Astrocyte (in vitro differentiated cells and primary cell): ENCODE measurements around the gene FBXL14. TPM values are rescaled to one million over a fixed set of nuclear protein-coding genes. Genes with fewer than 3 reads are reported as not detected.

Experiments
- DNase-seq: peaks from one replicate; pipeline ENCODE4 v3.0.0-alpha.2; 2010; ENCODE audit warnings: low read depth
- FAIRE-seq: peaks from 2 replicates; lab custom pipeline; 2011; peaks lifted over from hg19 to GRCh38; lab: Jason Lieb, UNC
- H2AFZ ChIP-seq: 2 replicates; pipeline ENCODE4 v1.6.0; 2012; ENCODE audit warnings: low read depth, low read length, inconsistent platforms
- H3K27ac ChIP-seq: 2 replicates; pipeline ENCODE4 v1.5.1; 2011; ENCODE audit warnings: low read depth, low read length, inconsistent platforms
- H3K27me3 ChIP-seq: 2 replicates; pipeline ENCODE4 v1.6.0; 2011; ENCODE audit warnings: low read length, inconsistent platforms; ENCODE audit not compliant: insufficient read depth
- H3K36me3 ChIP-seq: 2 replicates; pipeline ENCODE4 v1.5.1; 2011; ENCODE audit warnings: low read length, inconsistent platforms; ENCODE audit not compliant: insufficient read depth
- H3K4me1 ChIP-seq: 2 replicates; pipeline ENCODE4 v1.5.1; 2011; ENCODE audit warnings: low read length, inconsistent platforms; ENCODE audit not compliant: insufficient read depth
- H3K4me2 ChIP-seq: 2 replicates; pipeline ENCODE4 v1.6.0; 2012; ENCODE audit warnings: low read length, inconsistent platforms
- H3K4me3 ChIP-seq: 2 replicates; pipeline ENCODE4 v1.5.1; 2011; ENCODE audit warnings: low read depth, mild to moderate bottlenecking, low read length, inconsistent platforms; ENCODE audit not compliant: insufficient read depth
- H3K79me2 ChIP-seq: 2 replicates; pipeline ENCODE4 v1.6.0; 2012; ENCODE audit warnings: mild to moderate bottlenecking, low read length, inconsistent platforms; ENCODE audit not compliant: insufficient read depth
- H3K9ac ChIP-seq: 2 replicates; pipeline ENCODE4 v1.6.0; 2012; ENCODE audit warnings: mild to moderate bottlenecking, low read length, inconsistent platforms
- H3K9me3 ChIP-seq: 2 replicates; pipeline ENCODE4 v1.5.1; 2012; ENCODE audit warnings: low read depth, mild to moderate bottlenecking, low read length, inconsistent platforms; ENCODE audit not compliant: insufficient read depth
- H4K20me1 ChIP-seq: 2 replicates; pipeline ENCODE4 v1.6.0; 2012; ENCODE audit warnings: low read length, inconsistent platforms; ENCODE audit not compliant: insufficient read depth
- H3K27ac Mint-ChIP-seq: one replicate; pipeline ENCODE4 v1.8.0; 2021; ENCODE audit warnings: mild to moderate bottlenecking, mixed read lengths; ENCODE audit not compliant: unreplicated experiment
- H3K27me3 Mint-ChIP-seq: one replicate; pipeline ENCODE4 v1.8.0; 2021; ENCODE audit warnings: low read depth, mixed read lengths; ENCODE audit not compliant: unreplicated experiment
- H3K36me3 Mint-ChIP-seq: one replicate; pipeline ENCODE4 v1.8.0; 2021; ENCODE audit warnings: low read depth, mixed read lengths; ENCODE audit not compliant: unreplicated experiment
- H3K4me1 Mint-ChIP-seq: one replicate; pipeline ENCODE4 v1.8.0; 2021; ENCODE audit warnings: low read depth, mixed read lengths; ENCODE audit not compliant: unreplicated experiment
- H3K4me3 Mint-ChIP-seq: one replicate; pipeline ENCODE4 v1.8.0; 2021; ENCODE audit warnings: mild to moderate bottlenecking, moderate library complexity, mixed read lengths; ENCODE audit not compliant: unreplicated experiment
- H3K9me3 Mint-ChIP-seq: one replicate; pipeline ENCODE4 v1.8.0; 2021; ENCODE audit warnings: mild to moderate bottlenecking, mixed read lengths; ENCODE audit not compliant: unreplicated experiment
- EZH2 ChIP-seq: IDR thresholded peaks from 2 replicates; pipeline ENCODE4 v1.6.1; 2012; ENCODE audit warnings: mild to moderate bottlenecking, low read length, inconsistent platforms; ENCODE audit not compliant: insufficient read depth
- total RNA-seq: library from RNA; stranded (reverse); gene quantifications from 2 replicates; pipeline ENCODE4 v1.2.1, GENCODE V29; 2021
- TF ChIP-seq, protein P1 (sequence below): IDR thresholded peaks from 2 replicates; pipeline ENCODE4 v1.5.1; 2011; ENCODE audit warnings: low read depth, mild to moderate bottlenecking, inconsistent platforms, low read length, moderate library complexity; ENCODE audit not compliant: insufficient read depth

Gene FBXL14
- total RNA-seq, 1 donor from 2014 or later: 9.2 TPM

DNA sequence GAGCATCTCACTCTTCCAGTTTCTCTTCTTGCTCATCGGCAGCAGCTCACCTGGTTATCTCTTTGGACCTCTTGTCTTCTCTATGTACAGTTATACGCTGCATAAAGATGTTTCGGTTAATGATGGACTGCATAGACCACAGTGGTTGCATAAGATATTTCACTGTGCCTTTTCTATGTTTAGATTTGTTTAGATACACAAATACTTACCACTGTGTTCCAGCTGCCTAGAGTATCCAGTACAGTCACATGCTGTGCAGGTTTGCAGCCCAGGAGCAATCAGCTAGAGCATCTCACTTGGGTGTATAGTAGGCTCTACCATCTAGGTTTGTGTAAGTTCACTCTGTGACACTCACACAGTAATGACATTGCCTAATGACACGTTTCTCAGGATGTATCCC is 57.6 kb downstream of the FBXL14 start:
- no peak overlapping the region for H3K4me2 ChIP-seq
- H3K4me1 ChIP-seq: peaks cover 34% of the 10 kb centered on the region
- H3K4me1 Mint-ChIP-seq: peaks cover 51% of the 10 kb centered on the region
- no peaks in the 10 kb centered on the region for H3K27me3 Mint-ChIP-seq
- peaks cover 96% of the 10 kb centered on the region for H4K20me1 ChIP-seq
- peaks cover 10% of the 10 kb centered on the region for H3K27me3 ChIP-seq
- no peaks in the 10 kb centered on the region for H3K9me3 ChIP-seq
- H3K4me3 Mint-ChIP-seq: no peak overlapping the region
- DNase-seq (no peak), FAIRE-seq (no peak)
- no peak overlapping the region for H3K9ac ChIP-seq
- H3K27ac ChIP-seq: no peak overlapping the region
- no peak overlapping the region for H3K4me3 ChIP-seq
- H2AFZ ChIP-seq: no peak overlapping the region
- no peaks in the 10 kb centered on the region for H3K9me3 Mint-ChIP-seq
- no peak for TF ChIP-seq EZH2
- TF ChIP-seq, protein P1, sequence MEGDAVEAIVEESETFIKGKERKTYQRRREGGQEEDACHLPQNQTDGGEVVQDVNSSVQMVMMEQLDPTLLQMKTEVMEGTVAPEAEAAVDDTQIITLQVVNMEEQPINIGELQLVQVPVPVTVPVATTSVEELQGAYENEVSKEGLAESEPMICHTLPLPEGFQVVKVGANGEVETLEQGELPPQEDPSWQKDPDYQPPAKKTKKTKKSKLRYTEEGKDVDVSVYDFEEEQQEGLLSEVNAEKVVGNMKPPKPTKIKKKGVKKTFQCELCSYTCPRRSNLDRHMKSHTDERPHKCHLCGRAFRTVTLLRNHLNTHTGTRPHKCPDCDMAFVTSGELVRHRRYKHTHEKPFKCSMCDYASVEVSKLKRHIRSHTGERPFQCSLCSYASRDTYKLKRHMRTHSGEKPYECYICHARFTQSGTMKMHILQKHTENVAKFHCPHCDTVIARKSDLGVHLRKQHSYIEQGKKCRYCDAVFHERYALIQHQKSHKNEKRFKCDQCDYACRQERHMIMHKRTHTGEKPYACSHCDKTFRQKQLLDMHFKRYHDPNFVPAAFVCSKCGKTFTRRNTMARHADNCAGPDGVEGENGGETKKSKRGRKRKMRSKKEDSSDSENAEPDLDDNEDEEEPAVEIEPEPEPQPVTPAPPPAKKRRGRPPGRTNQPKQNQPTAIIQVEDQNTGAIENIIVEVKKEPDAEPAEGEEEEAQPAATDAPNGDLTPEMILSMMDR: no peak
- H3K36me3 ChIP-seq: no peaks in the 10 kb centered on the region
- H3K27ac Mint-ChIP-seq: no peak overlapping the region
- H3K79me2 ChIP-seq: peaks cover 98% of the 10 kb centered on the region
- peaks cover 30% of the 10 kb centered on the region for H3K36me3 Mint-ChIP-seq

DNA sequence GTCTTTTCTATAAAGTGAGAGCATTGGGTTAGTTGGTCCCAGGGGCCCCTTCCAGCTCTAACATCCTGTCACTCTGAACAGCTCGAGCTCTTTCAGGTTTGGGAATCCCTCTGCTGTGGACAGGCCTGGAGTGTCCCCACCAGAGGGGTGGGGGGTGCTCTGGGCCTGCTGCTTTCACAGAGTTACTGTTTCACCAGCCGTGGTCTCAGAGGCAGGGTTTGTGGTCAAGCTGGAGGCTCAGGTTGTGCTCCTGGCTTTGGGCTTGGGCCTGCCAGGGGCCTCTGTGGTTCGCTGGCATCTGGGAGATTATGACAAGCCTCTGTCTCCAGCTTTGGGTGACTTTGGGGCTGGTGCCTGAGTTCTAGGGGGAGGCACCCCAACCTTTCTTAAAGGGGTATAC is 59.6 kb downstream of the FBXL14 start:
- H3K9me3 Mint-ChIP-seq: no peaks in the 10 kb centered on the region
- H3K4me3 ChIP-seq: no peak overlapping the region
- H3K36me3 ChIP-seq: no peaks in the 10 kb centered on the region
- H3K27ac ChIP-seq: no peak overlapping the region
- H3K9ac ChIP-seq: no peak overlapping the region
- FAIRE-seq (no peak), DNase-seq (no peak)
- H3K27ac Mint-ChIP-seq: no peak overlapping the region
- no peaks in the 10 kb centered on the region for H3K9me3 ChIP-seq
- no peak overlapping the region for H2AFZ ChIP-seq
- H3K27me3 Mint-ChIP-seq: no peaks in the 10 kb centered on the region
- H3K4me1 Mint-ChIP-seq: peaks cover 46% of the 10 kb centered on the region
- no peak overlapping the region for H3K4me2 ChIP-seq
- H3K4me1 ChIP-seq: peaks cover 27% of the 10 kb centered on the region
- H4K20me1 ChIP-seq: peaks cover 85% of the 10 kb centered on the region
- peaks cover 89% of the 10 kb centered on the region for H3K79me2 ChIP-seq
- peak overlapping the region; percentile 57 for H3K4me3 Mint-ChIP-seq
- H3K36me3 Mint-ChIP-seq: peaks cover 23% of the 10 kb centered on the region
- TF ChIP-seq EZH2: no peak
- TF ChIP-seq, protein P1: no peak
- peaks cover 10% of the 10 kb centered on the region for H3K27me3 ChIP-seq

DNA sequence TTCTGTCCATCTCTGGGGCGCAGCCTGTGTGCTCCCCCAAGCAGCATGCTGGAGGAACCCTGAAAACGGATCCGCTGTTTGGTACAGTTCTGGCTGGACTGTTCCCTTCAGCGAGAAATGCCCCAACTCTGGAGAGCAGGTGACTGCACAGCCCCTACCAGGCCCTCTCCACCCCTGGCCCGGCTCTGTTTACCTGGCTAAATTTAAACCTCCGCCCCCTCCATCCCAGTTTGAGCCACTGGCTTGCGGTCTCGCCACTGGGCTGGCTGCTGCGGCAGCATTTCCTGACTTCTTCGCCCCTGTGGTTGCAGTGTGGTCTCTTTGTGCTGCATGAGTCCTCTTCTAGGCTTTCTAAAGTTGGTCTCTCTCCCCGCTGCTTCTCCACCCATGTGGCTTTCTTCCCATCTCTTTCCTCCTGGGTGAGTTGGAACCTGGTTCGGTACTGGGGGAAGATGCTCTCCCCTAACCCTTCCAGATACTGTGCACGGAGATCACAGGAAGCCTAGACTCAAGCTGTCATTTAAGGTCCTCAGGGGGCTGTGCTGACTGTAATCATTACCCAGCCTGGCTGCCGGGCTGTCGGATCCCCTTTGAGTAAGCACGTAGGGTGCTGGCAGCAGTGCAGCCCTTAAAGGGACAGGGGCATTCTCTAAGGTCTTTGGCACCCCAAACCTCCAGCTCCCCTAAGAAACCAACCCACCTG is 60.6 kb downstream of the FBXL14 start:
- H3K4me2 ChIP-seq: peak overlapping the region; percentile 90

More for the DNA sequence above, 60.6 kb downstream of the FBXL14 start:
- no peak for TF ChIP-seq EZH2
- TF ChIP-seq, protein P1: no peak
- Histone ChIP-seq H3K36me3 (no peaks in the 10 kb centered on the region), H2AFZ (no peak overlapping the region), H3K4me3 (peak overlapping the region; percentile 26), H3K79me2 (peaks cover 85% of the 10 kb centered on the region), H4K20me1 (peaks cover 75% of the 10 kb centered on the region), H3K27me3 (peaks cover 10% of the 10 kb centered on the region), H3K27ac (no peak overlapping the region), H3K9me3 (no peaks in the 10 kb centered on the region), H3K4me1 (peaks cover 33% of the 10 kb centered on the region), H3K9ac (no peak overlapping the region)
- DNase-seq: peak; percentile 88
- Mint-ChIP-seq H3K36me3 (peaks cover 20% of the 10 kb centered on the region), H3K4me1 (peaks cover 56% of the 10 kb centered on the region), H3K27me3 (no peaks in the 10 kb centered on the region), H3K4me3 (peak overlapping the region; percentile 82), H3K9me3 (no peaks in the 10 kb centered on the region), H3K27ac (no peak overlapping the region)
- FAIRE-seq: peak; percentile 83
